GM23248 (cell line): ENCODE data around the gene TARBP2.

ENCODE experiments used
- EZH2 ChIP-seq: fragments of 200-600 bp; sonication (generic); IDR thresholded peaks from 2 replicates; pipeline ENCODE4 v1.6.1; 2018; ENCODE audit warnings: antibody characterized with exemption, mild to moderate bottlenecking; ENCODE audit not compliant: insufficient read depth, poor library complexity, severe bottlenecking
- EZH2phosphoT487 ChIP-seq: fragments of 200-600 bp; sonication (generic); IDR thresholded peaks from 2 replicates; pipeline ENCODE4 v1.6.1; 2018; ENCODE audit warnings: antibody characterized with exemption, moderate library complexity, mild to moderate bottlenecking, low read depth; ENCODE audit not compliant: insufficient read depth

DNA sequence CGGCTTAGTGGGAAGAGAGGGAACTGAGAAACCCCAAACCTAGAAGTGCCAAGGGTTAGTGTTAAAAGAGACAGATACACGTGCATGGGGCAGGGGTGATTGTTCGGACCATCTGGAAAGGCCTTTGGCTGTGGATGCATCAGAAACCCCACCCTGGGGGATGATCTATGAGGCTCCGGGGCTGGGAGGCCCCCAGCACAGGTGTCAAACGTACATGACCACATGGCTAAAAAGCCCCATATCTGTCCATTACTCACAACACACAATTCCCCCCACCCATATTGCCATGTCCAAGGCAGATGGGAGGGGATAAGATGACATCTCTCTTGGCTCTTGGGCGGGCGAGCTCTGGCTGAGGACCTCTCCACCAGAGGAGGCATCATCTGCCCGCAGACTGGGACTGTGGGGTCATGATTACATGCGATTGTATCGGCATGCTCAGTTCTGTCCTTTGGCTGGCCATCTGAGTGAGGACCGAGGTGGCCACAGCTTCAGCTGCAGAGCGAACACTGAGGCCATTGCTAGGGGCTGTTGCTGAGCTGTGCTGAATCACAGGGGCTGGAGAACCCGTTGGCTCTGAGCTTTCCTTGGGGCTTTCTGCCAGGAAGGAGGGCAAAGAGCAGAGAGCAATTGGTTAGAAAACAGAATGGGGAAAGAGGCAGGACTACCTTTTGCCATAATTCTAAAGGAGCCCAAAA is 15.8 kb downstream of the TARBP2 start:
- no peak for TF ChIP-seq EZH2
- no peak for TF ChIP-seq EZH2phosphoT487
